Nucleus accumbens (tissue), 56 donors: Measurements from ENCODE around the gene B3GLCT.

Source experiments
- DNase-seq, 56 donors: peaks; one replicate each; lab custom pipeline; 2025; lab: John Stamatoyannopoulos, UW

The B3GLCT gene

GRCh38 chr13:31264151-31264550 lies 64.4 kb downstream of the B3GLCT start:
- DNase-seq: no peak

GRCh38 chr13:31267126-31267784 lies 67.5 kb downstream of the B3GLCT start:
- DNase-seq: no peak

- DNase-seq: no peak
Measured at GRCh38 chr13:31274390-31274789, 74.6 kb downstream of the B3GLCT start.

GRCh38 chr13:31276421-31276820 lies 76.6 kb downstream of the B3GLCT start:
- no peak for DNase-seq

GRCh38 chr13:31278869-31279268 lies 79.1 kb downstream of the B3GLCT start:
- no peak for DNase-seq

- DNase-seq: no peak
Measured at GRCh38 chr13:31282741-31283455, 83.1 kb downstream of the B3GLCT start.

- DNase-seq: no peak
Measured at GRCh38 chr13:31286930-31287329, 87.2 kb downstream of the B3GLCT start.

GRCh38 chr13:31301119-31301518 lies 101.3 kb downstream of the B3GLCT start:
- DNase-seq: no peak

GRCh38 chr13:31310356-31310755 lies 110.6 kb downstream of the B3GLCT start:
- no peak for DNase-seq

- no peak for DNase-seq
Measured at GRCh38 chr13:31310786-31311185, 111.0 kb downstream of the B3GLCT start.

- DNase-seq: no peak
Measured at GRCh38 chr13:31311921-31312320, 112.1 kb downstream of the B3GLCT start.

GRCh38 chr13:31314961-31315360 lies 115.2 kb downstream of the B3GLCT start:
- DNase-seq: no peak

- no peak for DNase-seq
Measured at GRCh38 chr13:31320946-31321345, 121.2 kb downstream of the B3GLCT start.

- no peak for DNase-seq
Measured at GRCh38 chr13:31321457-31321856, 121.7 kb downstream of the B3GLCT start.

- DNase-seq: no peak
Measured at GRCh38 chr13:31322026-31322425, 122.3 kb downstream of the B3GLCT start.

- DNase-seq: no peak
Measured at GRCh38 chr13:31322702-31323405, 123.1 kb downstream of the B3GLCT start.

- no peak for DNase-seq
Measured at GRCh38 chr13:31327182-31327860, 127.5 kb downstream of the B3GLCT start.

- no peak for DNase-seq
Measured at GRCh38 chr13:31328549-31329235, 128.9 kb downstream of the B3GLCT start.

GRCh38 chr13:31330236-31330635 lies 130.5 kb downstream of the B3GLCT start:
- no peak for DNase-seq

GRCh38 chr13:31331068-31331467 lies 131.3 kb downstream of the B3GLCT start:
- no peak for DNase-seq

GRCh38 chr13:31334547-31334946 lies 134.8 kb downstream of the B3GLCT start:
- no peak for DNase-seq
